HG03521 (cell line): ENCODE data around the gene MAN2B1.
"Not testable (repeated sequence)": the region's sequence is repeated elsewhere in the genome, so short reads cannot be mapped to it uniquely, and the experiment has no call there.

ENCODE experiments used
- ATAC-seq: cut with Tn5 transposase; IDR thresholded peaks from one replicate; pipeline ENCODE4 v1.9.1; 2021; ENCODE audit warnings: mild to moderate bottlenecking, moderate library complexity; ENCODE audit not compliant: unreplicated experiment

MAN2B1 gene

GRCh38 chr19:12623361-12624031 lies 43.0 kb downstream of the MAN2B1 start:
- ATAC-seq: no peak

GRCh38 chr19:12621253-12622024 lies 45.1 kb downstream of the MAN2B1 start:
- not testable (repeated sequence) for ATAC-seq

- ATAC-seq: no peak
Observed at GRCh38 chr19:12617646-12618045, 48.9 kb downstream of the MAN2B1 start.

- ATAC-seq: no peak
Observed at GRCh38 chr19:12611361-12611699, 55.2 kb downstream of the MAN2B1 start.

- peak; percentile 68 for ATAC-seq
Observed at GRCh38 chr19:12610540-12611360, 55.8 kb downstream of the MAN2B1 start, which contains the start of the genes ZNF490 and ZNF791. Gene ZNF490, minus strand, starts transcription at chr19:12610813. Its CDS starts 133 bp downstream, at chr19:12610680. Gene ZNF791, plus strand, starts transcription at chr19:12610920. Its CDS starts 160 bp downstream, at chr19:12611080.

- no peak for ATAC-seq
Observed at GRCh38 chr19:12607631-12608030, 58.9 kb downstream of the MAN2B1 start.

- ATAC-seq: no peak
Observed at GRCh38 chr19:12606796-12607195, 59.7 kb downstream of the MAN2B1 start.

GRCh38 chr19:12603714-12604113 lies 62.8 kb downstream of the MAN2B1 start:
- no peak for ATAC-seq

GRCh38 chr19:12597594-12597993 lies 68.9 kb downstream of the MAN2B1 start:
- ATAC-seq: no peak

- ATAC-seq: no peak
Observed at GRCh38 chr19:12596927-12597548, 69.5 kb downstream of the MAN2B1 start.
